ENCODE results near the gene LMF1. TPM values are rescaled to one million over a fixed set of nuclear protein-coding genes. Genes with fewer than 3 reads are reported as not detected.

LMF1 gene
- total RNA-seq, 4 donors from 2014 or later = 7.7 to 15.8 (median 10.2) TPM

- no peak for TF ChIP-seq POLR2A (IDR thresholded peaks at IDR 0.05)
- no peak for TF ChIP-seq CTCF (IDR thresholded peaks at IDR 0.05 in 4 of 5, conservative IDR thresholded peaks at IDR 0.05 in 1 of 5)
- DNase-seq (no peak), ATAC-seq (no peak)
- intact Hi-C loops (cut with DNase I; ENCODE audit: low total_unique reads) = no loop called here
- H3K27me3 ChIP-seq = no peaks in the 10 kb centered on the region
- in situ Hi-C loops (cut with MboI; ENCODE audit: low sequenced_read_pairs in 4 of 4) = no loop called here
- peaks cover 0 to 8% (median 4%) of the 10 kb centered on the region in 3 donors for H3K9me3 ChIP-seq
- H3K27ac ChIP-seq = no peak overlapping the region
- H3K36me3 ChIP-seq = peaks cover 0 to 13% of the 10 kb centered on the region in 2 donors
- no peaks in the 10 kb centered on the region for H3K4me1 ChIP-seq
- H3K4me3 ChIP-seq = no peak overlapping the region
Measured at GRCh38 chr16:882256-882655, 88.5 kb downstream of the LMF1 start.

GRCh38 chr16:881219-882097, 89.3 kb downstream of the LMF1 start:
- Histone ChIP-seq H3K4me1 (no peaks in the 10 kb centered on the region), H3K27me3 (no peaks in the 10 kb centered on the region), H3K9me3 (peaks cover 0 to 8% (median 4%) of the 10 kb centered on the region in 3 donors), H3K27ac (no peak overlapping the region), H3K36me3 (peaks cover 0 to 13% of the 10 kb centered on the region in 2 donors), H3K4me3 (no peak overlapping the region)
- DNase-seq (no peak), ATAC-seq (no peak)
- intact Hi-C loops (cut with DNase I; ENCODE audit: low total_unique reads) (no loop called here), in situ Hi-C loops (cut with MboI; ENCODE audit: low sequenced_read_pairs in 4 of 4) (no loop called here)
- TF ChIP-seq CTCF (IDR thresholded peaks at IDR 0.05 in 4 of 5, conservative IDR thresholded peaks at IDR 0.05 in 1 of 5) = no peak
- no peak for TF ChIP-seq POLR2A (IDR thresholded peaks at IDR 0.05)

GRCh38 chr16:880471-881171, 90.2 kb downstream of the LMF1 start:
- ATAC-seq = no peak

GRCh38 chr16:879986-880385, 90.8 kb downstream of the LMF1 start:
- DNase-seq = no peak
- no peak for ATAC-seq
- H3K36me3 ChIP-seq = peaks cover 0 to 10% of the 10 kb centered on the region in 2 donors
- no peaks in the 10 kb centered on the region for H3K27me3 ChIP-seq
- in situ Hi-C loops (cut with MboI; ENCODE audit: low sequenced_read_pairs in 4 of 4) = no loop called here
- intact Hi-C loops (cut with DNase I; ENCODE audit: low total_unique reads) = no loop called here
- no peaks in the 10 kb centered on the region for H3K4me1 ChIP-seq
- TF ChIP-seq POLR2A (IDR thresholded peaks at IDR 0.05) = no peak
- TF ChIP-seq CTCF (IDR thresholded peaks at IDR 0.05 in 4 of 5, conservative IDR thresholded peaks at IDR 0.05 in 1 of 5) = no peak
- H3K9me3 ChIP-seq = peaks cover 0 to 7% (median 4%) of the 10 kb centered on the region in 3 donors
- no peak overlapping the region for H3K4me3 ChIP-seq
- no peak overlapping the region for H3K27ac ChIP-seq

More at GRCh38 chr16:880471-881171, 90.2 kb downstream of the LMF1 start:
- intact Hi-C loops (cut with DNase I; ENCODE audit: low total_unique reads) (no loop called here), in situ Hi-C loops (cut with MboI; ENCODE audit: low sequenced_read_pairs in 4 of 4) (no loop called here)
- H3K4me3 ChIP-seq = no peak overlapping the region
- TF ChIP-seq CTCF (IDR thresholded peaks at IDR 0.05 in 4 of 5, conservative IDR thresholded peaks at IDR 0.05 in 1 of 5) = no peak
- no peak for TF ChIP-seq POLR2A (IDR thresholded peaks at IDR 0.05)
- H3K27ac ChIP-seq = no peak overlapping the region
- DNase-seq = no peak
- H3K36me3 ChIP-seq = peaks cover 0 to 13% of the 10 kb centered on the region in 2 donors
- H3K4me1 ChIP-seq = no peaks in the 10 kb centered on the region
- H3K9me3 ChIP-seq = peaks cover 0 to 8% (median 4%) of the 10 kb centered on the region in 3 donors
- no peaks in the 10 kb centered on the region for H3K27me3 ChIP-seq
